Frontal cortex (tissue), 4 donors: ENCODE results near the gene HSDL2. TPM values are rescaled to one million over a fixed set of nuclear protein-coding genes. Genes with fewer than 3 reads are reported as not detected.
"Not testable (repeated sequence)": the region's sequence is repeated elsewhere in the genome, so short reads cannot be mapped to it uniquely, and the experiment has no call there.

Source experiments
- DNase-seq, 2 donors: peaks; one replicate each; pipeline ENCODE4 v3.0.0; 2012; ENCODE audit warnings: low spot score in 2 of 2
- FAIRE-seq: peaks from 2 replicates; lab custom pipeline; 2012; peaks lifted over from hg19 to GRCh38; lab: Jason Lieb, UNC
- total RNA-seq: library from RNA; depleted of rRNA; stranded (reverse); fragments of >200 nt; gene quantifications from one replicate; pipeline ENCODE4 v1.2.3, GENCODE V29; 2014
- donor health status: control.
- donor health status: control.
- donor health status: control.

Gene HSDL2
- total RNA-seq, 1 donor from 2014 or later = 11.0 TPM

DNA sequence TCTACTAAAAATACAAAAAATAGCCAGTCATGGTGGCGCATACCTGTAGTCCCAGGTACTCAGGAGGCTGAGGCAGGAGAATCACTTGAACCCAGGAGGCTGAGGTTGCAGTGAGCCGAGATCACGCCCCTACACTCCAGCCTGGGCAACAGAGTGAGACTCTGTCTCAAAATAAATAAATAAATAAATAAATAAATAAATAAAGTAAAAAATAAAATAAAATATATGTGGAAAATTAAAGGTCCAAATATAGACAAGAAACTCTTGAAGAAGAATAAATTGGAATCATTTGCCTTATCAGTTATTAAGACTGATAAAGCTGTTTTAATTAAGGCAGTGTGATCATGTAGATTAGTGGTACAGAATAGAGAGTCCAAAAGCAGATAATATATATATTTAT lies 10.0 kb downstream of the HSDL2 start:
- not testable (repeated sequence) for FAIRE-seq, DNase-seq

DNA sequence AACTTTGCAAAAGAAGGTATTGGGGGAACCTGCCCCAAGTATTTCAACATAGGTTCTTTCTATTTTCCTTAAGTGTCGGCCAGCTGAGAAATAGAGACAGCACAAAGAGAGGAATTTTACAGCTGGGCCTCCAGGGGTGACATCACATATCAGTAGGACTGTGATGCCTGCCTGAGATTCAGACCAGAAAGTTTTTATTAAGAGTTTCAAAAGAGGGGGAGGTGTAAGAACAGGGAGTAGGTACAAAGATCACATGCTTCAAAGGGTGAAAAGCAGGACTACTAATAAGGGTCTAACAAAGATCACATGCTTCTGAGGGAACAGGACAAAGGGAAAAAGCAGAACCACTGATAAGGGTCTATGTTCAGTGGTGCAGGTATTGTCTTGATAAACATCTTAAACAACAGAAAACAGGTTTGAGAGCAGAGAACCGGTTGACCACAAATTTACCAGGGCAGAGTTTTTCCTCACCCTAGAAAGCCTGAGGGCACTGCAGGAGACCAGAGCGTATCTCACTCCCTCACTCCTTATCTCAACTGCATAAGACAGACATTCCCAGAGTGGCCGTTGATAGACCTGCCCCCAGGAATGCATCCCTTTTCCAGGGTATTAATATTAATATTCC lies 12.1 kb downstream of the HSDL2 start:
- FAIRE-seq = not testable (repeated sequence)

DNA sequence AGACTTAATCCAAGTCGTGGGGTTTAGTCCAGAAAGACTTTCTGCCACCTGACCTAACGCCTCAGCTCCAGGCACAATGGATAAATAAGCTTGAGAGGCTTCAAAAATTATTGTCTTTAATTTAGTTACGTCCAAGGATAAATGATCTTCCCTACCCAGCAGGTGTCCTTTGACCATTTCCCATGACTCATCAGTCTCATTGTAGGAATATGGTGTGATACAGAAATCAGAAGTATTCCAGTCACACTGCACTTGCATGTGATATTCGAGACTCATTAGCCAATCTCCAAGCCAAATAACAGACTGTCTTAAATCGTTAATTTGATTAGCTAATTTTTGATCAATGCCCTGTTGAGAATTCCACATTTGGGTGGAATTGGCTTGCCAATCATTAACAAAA lies 13.2 kb downstream of the HSDL2 start:
- FAIRE-seq, DNase-seq: not testable (repeated sequence)

More for the DNA sequence above, 12.1 kb downstream of the HSDL2 start:
- not testable (repeated sequence) for DNase-seq

DNA sequence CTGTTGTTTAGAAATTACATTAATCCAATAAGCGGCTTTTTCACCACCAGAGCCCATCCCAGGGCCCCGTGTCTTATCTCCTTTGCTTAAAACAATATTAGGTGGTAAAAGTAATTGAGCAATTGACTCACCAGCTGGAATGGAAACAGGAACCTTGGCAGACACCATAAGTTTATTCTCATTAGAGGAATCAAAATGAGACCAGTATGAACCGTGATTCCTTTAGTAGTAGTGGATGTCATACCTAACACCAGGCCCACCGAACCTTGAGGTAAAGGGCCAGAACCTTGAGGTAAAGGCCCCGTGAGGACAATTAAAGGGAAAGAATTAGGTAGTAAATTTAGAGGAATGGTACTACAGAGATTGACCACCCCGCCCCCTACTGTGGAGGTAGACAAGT lies 16.5 kb downstream of the HSDL2 start:
- FAIRE-seq = no peak
- DNase-seq = no peak

DNA sequence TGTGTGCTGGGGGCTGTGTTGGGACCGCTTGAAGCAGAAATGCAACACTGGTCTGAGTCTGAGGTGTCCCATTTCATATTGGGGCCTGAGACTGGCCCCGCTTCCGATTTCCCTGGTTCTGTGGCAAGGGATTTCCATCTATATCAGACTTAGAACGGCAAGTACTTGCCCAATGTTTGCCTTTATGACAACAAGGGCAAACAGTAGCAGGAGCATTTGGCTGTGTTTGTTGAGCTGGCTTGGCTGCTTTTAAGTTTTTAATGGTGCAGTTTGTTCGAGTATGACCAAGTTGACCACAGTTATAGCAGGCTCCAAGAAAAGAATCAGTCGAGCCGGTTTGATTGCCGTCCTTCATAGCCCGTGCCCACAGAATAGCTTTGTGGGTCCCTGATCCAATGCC lies 17.0 kb downstream of the HSDL2 start:
- no peak for FAIRE-seq
- DNase-seq = no peak

DNA sequence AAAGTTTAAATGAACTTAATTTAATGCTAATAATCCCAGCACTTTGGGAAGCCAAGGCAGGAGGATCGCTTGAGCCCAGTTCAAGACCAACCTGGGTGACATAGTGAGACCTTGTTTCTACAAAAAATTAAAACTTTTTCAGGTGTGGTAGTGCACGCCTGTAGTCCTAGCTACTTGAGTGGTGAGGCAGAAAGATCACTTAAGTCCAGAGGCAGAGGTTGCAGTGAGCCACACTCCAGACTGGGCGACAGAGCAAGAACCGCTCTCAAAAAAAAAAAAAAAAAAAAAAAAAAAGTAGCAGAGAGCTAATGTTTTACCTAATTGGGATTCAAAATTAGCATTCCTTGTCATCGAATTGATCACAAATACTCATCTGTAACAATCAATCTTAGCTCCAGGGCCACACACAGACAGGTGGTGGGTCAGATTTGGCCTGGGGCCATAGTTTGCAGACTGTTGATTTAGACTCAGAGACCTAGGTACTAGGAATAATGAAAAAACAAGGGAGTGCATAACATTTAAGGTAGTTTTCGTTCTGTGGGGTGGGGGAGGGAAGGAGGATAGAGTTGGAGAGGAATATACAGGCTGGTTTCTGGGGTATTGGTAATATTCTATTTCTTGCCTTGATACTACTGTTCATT lies 21.4 kb downstream of the HSDL2 start:
- no peak for FAIRE-seq
- DNase-seq = no peak

DNA sequence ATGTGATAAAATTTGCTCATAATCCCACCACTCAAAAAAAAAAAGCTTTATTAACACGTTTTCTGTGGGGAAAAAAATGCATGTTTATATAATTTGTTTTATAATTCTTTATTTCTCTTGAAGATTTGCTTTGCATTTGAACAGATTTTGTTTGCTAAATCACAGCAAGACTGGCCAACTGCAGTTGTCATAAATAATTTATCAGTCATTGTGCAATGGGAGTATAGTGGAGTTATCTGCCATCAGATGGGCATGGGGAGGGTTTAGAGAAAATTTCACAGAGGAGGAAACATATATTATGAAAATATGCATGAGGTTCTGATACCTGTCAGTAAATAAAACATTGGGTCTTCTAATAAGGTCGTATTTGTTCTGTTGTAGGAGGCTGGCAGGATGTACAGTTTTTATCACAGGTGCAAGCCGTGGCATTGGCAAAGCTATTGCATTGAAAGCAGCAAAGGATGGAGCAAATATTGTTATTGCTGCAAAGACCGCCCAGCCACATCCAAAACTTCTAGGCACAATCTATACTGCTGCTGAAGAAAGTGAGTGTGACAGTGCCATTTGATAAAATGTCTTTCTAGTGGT lies 23.8 kb downstream of the HSDL2 start:
- FAIRE-seq = no peak

DNA sequence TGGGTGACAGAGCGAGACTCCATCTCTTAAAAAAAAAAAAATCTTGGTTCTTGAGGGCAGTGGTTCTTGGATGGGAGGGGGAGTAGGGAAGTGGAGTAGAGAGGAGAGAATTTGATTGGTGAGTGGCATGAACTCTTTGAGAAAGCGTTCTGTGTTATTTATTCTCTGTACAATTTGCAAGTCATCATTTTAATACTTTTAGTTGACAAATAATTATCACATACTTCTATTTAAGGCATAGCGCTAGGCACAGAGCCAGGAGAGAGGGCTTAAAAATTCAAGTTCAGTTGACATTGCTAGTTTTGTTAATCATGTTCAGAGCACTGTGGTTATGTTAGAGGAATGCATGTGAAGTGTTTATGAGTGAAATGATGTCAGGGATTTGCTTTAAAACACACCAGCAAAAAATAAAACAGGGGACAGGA lies 24.6 kb downstream of the HSDL2 start:
- DNase-seq (no peak), FAIRE-seq (no peak)

More for the DNA sequence above, 23.8 kb downstream of the HSDL2 start:
- DNase-seq = no peak

DNA sequence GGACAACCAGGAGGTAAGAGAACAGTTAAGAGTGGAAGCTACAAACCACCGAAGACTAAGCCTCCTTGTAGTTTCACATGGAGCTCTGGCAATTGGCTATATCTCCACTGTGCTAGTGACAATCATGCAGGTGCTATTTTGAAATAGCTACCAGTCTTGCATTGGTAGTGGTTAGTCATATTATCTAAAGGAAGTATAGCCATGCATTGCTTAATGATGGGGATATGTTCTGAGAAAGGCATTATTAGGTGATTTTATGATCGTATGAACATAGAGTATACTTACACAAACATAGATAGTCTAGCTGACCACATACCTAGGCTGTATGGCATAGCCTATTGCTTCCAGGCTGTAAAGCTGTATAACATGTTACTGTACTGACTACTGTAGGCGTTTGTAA lies 28.4 kb downstream of the HSDL2 start:
- no peak for DNase-seq

DNA sequence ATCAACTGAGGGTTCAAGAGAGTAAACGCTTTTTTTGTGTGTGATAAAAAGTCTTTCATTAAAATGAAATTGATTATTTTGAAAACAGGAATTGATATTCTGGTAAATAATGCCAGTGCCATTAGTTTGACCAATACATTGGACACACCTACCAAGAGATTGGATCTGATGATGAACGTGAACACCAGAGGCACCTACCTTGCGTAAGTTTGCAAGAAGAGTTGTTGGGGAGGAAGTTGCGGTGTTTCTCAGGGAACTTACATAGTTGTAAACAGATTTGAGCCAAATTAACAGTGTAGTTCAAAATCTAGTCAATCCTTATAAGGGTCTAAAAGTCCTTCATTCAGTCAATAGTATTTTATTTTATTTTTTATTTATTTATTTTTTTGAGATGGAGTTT lies 28.9 kb downstream of the HSDL2 start:
- no peak for FAIRE-seq
- no peak for DNase-seq

More for the DNA sequence above, 28.4 kb downstream of the HSDL2 start:
- FAIRE-seq = no peak

DNA sequence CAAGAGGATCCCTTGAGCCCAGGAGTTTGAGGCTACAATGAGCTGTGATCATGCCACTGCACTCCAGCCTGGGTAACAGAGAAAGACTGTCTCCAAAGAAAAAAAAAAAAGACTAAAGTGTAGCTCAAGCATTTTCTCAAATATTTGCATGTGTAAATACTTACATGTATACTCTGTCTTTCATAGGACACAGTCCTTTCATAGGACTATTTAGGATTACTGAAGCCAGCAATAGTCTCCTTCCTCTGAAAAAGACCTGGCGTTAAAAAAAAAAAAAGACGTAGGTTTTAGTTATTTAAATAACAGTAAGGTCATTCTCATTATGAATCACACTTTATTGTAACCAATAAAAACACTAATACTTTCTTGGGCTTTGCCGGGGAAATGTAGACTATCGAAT lies 29.9 kb downstream of the HSDL2 start:
- FAIRE-seq (no peak), DNase-seq (no peak)

DNA sequence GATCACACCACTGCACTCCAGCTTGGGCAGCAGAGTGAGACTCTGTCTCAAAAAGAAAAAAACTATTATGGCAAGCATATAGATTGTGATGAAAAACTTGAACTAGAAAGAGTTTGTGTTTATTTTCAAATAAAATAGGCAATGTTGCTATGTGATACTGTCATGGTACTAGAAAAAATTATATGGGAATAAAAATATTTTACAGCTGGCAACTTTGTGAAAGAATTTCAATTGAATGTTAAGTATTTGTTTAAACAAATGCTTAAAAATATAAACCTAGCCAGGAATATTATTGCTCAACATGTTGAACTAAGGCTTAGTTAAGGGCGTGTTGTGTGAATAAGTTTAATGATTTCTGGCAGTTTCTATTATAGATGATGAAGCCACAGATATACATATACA lies 31.7 kb downstream of the HSDL2 start:
- DNase-seq (no peak), FAIRE-seq (no peak)

DNA sequence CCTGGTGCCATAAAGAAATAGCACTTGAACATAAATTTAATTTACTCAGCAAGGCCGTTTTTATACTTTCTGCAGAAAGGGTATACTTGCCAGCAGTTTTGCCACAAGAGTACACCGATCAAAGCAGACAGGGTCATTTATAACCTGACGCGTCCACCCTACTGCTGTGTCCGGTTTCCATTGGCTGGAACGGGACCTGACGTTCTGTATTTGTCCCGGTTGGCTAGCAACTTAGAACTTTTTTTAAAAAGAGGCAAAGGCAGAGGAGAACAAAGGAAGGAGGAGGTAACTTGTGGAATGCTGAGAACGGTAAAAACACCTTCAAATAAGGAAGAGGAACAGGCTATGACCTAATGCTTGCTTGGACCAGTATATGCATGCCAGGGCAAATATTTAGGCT lies 33.8 kb downstream of the HSDL2 start:
- not testable (repeated sequence) for FAIRE-seq, DNase-seq

DNA sequence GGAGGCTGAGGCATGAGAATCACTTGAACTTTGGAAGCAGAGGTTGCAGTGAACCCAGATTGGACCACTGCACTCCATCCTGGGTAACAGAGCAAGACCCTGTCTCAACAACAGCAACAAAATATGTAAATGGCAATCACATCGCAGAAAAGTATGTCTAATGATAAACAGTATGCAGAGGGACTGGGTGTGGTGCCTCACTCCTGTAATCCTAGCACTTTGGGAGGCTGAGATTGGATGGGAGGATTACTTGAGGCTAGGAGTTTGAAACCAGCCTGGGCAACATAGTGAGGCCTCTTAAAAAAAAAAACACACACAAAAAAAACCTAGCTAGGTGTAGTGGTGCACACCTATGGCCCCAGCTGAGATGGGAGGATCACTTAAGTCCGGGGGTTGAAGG lies 40.3 kb downstream of the HSDL2 start:
- no peak for DNase-seq
- no peak for FAIRE-seq

DNA sequence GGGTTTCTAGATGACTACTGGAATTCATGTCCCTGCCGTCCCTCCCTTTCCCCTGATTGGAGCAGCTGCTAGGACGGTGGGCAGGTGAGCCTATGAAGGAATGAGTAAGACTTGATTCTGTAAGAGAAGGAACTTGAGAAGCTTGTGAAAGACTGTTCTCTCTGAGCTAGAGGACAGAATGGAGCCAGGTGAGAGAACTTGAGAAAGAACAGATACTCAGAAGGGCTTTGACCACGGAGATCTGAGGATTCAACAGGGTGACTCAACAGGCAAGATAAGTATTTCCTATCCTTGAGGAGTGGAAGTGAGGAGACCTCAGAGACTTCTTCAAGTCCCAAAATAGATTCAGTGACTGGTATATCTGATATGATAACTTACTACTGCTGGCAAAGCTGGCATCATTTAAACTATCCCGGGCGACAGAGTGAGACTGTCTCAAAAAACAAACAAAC lies 41.9 kb downstream of the HSDL2 start:
- DNase-seq (no peak), FAIRE-seq (no peak)

DNA sequence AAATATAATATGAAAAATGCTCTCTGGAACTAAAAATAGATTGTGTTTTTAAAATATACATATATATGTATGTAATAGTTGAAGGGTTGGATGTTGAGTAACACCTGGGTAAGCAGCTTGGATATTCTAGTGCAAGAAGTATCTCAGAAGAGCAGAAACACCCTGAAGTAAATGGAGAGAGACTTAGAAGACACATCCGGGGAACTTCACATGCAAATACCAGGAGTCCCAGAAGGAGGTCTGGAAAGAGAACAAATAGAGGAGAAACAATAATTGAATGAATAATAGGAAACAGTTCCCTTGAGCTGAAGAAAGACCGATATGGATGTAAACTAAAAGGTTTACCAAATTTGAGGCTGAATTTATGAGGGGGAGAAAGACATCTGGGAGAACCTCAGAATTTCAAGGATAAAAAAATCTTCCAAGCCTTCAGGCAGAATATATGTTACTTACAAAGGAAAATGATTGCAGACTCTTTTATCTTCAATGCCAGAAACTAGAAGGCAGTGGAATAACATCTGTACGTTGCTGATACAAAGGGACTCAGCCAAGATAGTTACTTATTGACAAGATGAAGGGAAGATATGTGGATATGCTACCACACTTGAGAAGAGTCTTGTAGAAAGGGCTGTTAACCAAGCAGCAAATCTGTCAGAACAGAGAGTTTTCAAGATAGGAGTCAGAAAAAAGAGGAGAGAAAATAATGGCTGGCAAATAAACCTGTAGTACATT lies 42.7 kb downstream of the HSDL2 start:
- no peak for FAIRE-seq

DNA sequence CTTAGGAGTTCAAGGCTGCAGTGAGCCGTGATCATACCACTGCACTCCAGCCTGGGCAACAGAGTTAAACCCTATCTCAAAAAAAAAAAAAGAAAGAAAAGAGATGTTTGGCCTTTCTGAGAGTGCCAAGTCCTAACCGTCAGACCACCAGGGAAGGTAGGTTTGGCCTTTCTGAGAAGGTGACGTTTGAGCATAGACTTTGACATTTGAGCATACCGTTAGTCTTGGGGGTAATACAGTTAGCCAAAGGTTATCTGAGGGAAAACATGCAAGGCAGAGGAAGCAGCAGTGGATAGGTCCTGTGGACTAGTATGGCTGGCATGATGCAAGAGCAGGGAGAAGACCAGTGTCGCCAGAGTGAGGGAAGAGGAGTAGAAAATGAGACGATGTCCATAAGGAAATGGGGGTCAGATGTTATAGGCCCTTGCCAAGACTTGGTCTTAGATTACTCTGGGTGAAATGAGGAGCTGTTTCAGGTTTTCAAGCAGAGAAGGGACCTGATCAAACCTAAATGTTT lies 50.2 kb downstream of the HSDL2 start:
- FAIRE-seq (no peak), DNase-seq (no peak)

More for the DNA sequence above, 42.7 kb downstream of the HSDL2 start:
- no peak for DNase-seq

DNA sequence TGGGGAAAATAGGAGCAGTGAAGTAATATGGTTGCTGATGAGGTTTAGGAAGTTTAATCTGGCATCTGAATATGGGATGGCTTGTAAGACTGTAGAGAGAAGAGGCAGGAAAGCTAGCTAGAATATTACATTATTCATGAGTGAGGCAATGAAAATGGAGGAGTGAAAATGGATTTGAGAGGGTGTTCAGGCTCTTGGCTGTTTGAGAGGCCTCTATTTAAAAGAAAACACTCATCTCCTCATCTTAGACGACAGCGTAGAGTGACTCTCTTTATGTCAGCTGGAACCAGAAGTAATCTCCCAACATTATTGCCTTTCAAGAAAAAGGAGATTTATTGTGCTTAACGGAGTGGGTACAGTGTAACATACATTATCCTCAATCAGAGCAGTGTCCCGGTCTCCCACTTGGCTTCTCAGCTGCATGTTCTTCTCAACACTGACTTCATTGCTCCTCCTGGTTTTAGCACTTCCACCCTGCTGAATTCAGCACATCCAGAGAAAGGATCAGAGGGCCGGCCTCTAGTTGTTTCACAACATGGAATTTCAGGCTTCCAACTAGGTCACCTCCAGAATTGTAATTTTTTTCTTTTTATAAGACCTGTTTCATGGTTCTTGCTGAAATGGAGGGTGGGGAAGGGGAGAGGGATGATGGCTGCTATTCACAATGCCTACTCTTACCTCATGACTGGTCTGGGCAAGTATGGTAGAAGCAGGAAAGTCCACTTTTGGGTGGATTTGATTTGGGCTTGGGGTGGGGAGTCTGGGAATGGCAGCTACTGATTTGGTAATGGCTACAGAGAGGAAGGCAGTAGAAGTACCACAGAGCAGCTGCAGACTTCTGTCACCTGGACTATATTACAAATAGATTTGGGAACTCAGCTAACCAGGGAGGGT lies 53.8 kb downstream of the HSDL2 start:
- DNase-seq = no peak

DNA sequence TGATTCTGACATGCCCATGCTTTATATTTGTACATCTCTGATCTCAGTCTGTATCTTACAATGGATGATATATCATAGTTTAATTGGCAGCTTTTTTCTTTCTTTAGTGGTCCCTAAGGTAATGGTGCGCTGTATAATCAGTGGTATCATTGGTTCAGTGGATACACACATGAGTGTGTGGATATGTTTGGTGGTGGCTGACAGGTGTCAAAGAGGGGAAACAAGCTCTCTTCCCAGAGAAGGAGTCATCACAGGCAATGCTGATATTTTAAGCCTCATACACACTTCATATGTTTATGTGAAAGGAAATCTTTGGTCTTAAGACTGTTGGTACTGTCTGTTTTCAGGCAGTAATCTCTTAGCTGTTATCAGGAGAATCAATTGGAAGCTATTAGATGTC lies 54.6 kb downstream of the HSDL2 start:
- no peak for FAIRE-seq
- DNase-seq = no peak

More for the DNA sequence above, 53.8 kb downstream of the HSDL2 start:
- FAIRE-seq = no peak
